Measurements from ENCODE around the gene RIPK4. TPM values are rescaled to one million over a fixed set of nuclear protein-coding genes. Genes with fewer than 3 reads are reported as not detected.

The RIPK4 gene
- total and polyA plus RNA-seq, 8 donors, result 8.7 to 37.6 (median 21.2) TPM

Small RNA genes within 50 kb of the gene (small RNA-seq; reads per million reads assigned to genes)
- gene MIR6814, result 0 reads per million in 4 donors

Other genes with a start within 250 kb of the RIPK4 start
- gene PRDM15, start 112.3 kb upstream of the RIPK4 start, total RNA-seq, result 10 to 100 TPM in 2 of 5 donors, 1 to 10 TPM in 3; 2.6 to 44.6 (median 10.0) TPM
- 1 to 10 TPM in 2 of 3 donors, under 1 TPM in 1; 0.92 to 2.6 (median 1.4) TPM for gene PRDM15, start 112.3 kb upstream of the RIPK4 start, polyA plus RNA-seq
- 10 to 100 TPM; 13.4 to 31.9 (median 18.7) TPM for gene C2CD2, start 187.0 kb upstream of the RIPK4 start, total RNA-seq
- 1 to 10 TPM; 4.6 to 9.5 (median 6.1) TPM for gene C2CD2, start 187.0 kb upstream of the RIPK4 start, polyA plus RNA-seq
- gene ZBTB21, start 243.3 kb upstream of the RIPK4 start, total RNA-seq, result 10 to 100 TPM in 2 of 5 donors, 1 to 10 TPM in 3; 4.3 to 18.7 (median 6.7) TPM
- gene ZBTB21, start 243.3 kb upstream of the RIPK4 start, polyA plus RNA-seq, result 1 to 10 TPM; 1.9 to 4.7 (median 2.4) TPM